ENCODE results near the gene DAB1. TPM values are rescaled to one million over a fixed set of nuclear protein-coding genes. Genes with fewer than 3 reads are reported as not detected.

Gene DAB1
- total and polyA plus RNA-seq, 10 of the 15 experiments (the other 5 are each of a cell fraction or from before 2014, with no cell fraction given): 0.02 to 0.10 (median 0.03) TPM; not detected in 5

DNA sequence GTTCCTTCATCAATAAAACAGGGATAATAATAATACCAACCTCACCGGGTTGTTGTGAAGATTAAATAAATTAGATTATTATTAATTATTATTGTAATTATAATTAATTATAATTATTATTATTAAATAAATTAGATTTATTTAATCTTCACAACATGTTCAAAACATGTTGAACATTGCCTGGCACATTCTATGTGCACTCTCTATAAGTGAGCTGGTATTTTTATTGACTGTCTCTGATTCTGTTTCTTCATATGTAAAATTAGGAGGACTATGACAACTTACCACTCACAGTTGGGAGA, 457.2 kb downstream of the DAB1 start:
- Histone ChIP-seq H4K20me1 (ENCODE audit: control insufficient read depth, insufficient read depth) (no peaks in the 10 kb centered on the region), H2AFZ (ENCODE audit: control insufficient read depth, low read depth, low read length) (no peak overlapping the region), H3K4me3 (no peak overlapping the region), H3K4me1 (ENCODE audit: control insufficient read depth, insufficient read depth, low read length) (no peaks in the 10 kb centered on the region), H3K27ac (ENCODE audit: control insufficient read depth, insufficient read depth) (no peak overlapping the region), H3K4me2 (ENCODE audit: control insufficient read depth, insufficient read depth) (no peak overlapping the region), H3K36me3 (ENCODE audit: control insufficient read depth in 2 of 2, insufficient read depth in 2 of 2, low read length in 1 of 2) (no peaks in the 10 kb centered on the region), H3K9ac (ENCODE audit: control insufficient read depth, insufficient read depth, low read length) (no peak overlapping the region), H3K27me3 (replicated peaks in 1 of 2; ENCODE audit: control insufficient read depth in 2 of 2, insufficient read depth in 2 of 2, low read length in 1 of 2) (no peaks in the 10 kb centered on the region), H3K79me2 (ENCODE audit: control insufficient read depth, insufficient read depth, low read length) (no peaks in the 10 kb centered on the region), H3K9me3 (replicated peaks; ENCODE audit: control insufficient read depth, insufficient read depth, low read length) (no peaks in the 10 kb centered on the region)
- POLR2A ChIA-PET: no interaction called here
- no peak for TF ChIP-seq NRF1 (conservative IDR thresholded peaks at IDR 0.05; ENCODE audit: low read depth, low read length)
- no peak for TF ChIP-seq EGR1 (IDR thresholded peaks at IDR 0.05; ENCODE audit: borderline replicate concordance in 1 of 2, low read depth in 2 of 2, low read length in 2 of 2)
- no peak for TF ChIP-seq MXI1 (IDR thresholded peaks at IDR 0.05; ENCODE audit: low read depth, low read length)
- TF ChIP-seq CREB1 (IDR thresholded peaks at IDR 0.05; ENCODE audit: low read depth): no peak
- TF ChIP-seq, protein P1, sequence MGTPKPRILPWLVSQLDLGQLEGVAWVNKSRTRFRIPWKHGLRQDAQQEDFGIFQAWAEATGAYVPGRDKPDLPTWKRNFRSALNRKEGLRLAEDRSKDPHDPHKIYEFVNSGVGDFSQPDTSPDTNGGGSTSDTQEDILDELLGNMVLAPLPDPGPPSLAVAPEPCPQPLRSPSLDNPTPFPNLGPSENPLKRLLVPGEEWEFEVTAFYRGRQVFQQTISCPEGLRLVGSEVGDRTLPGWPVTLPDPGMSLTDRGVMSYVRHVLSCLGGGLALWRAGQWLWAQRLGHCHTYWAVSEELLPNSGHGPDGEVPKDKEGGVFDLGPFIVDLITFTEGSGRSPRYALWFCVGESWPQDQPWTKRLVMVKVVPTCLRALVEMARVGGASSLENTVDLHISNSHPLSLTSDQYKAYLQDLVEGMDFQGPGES (IDR thresholded peaks at IDR 0.05): no peak
- no peak for TF ChIP-seq RELA (IDR thresholded peaks at IDR 0.05; ENCODE audit: borderline replicate concordance, partially characterized antibody)
- TF ChIP-seq KLF5 (IDR thresholded peaks at IDR 0.05; ENCODE audit: partially characterized antibody): no peak
- TF ChIP-seq, protein P2, sequence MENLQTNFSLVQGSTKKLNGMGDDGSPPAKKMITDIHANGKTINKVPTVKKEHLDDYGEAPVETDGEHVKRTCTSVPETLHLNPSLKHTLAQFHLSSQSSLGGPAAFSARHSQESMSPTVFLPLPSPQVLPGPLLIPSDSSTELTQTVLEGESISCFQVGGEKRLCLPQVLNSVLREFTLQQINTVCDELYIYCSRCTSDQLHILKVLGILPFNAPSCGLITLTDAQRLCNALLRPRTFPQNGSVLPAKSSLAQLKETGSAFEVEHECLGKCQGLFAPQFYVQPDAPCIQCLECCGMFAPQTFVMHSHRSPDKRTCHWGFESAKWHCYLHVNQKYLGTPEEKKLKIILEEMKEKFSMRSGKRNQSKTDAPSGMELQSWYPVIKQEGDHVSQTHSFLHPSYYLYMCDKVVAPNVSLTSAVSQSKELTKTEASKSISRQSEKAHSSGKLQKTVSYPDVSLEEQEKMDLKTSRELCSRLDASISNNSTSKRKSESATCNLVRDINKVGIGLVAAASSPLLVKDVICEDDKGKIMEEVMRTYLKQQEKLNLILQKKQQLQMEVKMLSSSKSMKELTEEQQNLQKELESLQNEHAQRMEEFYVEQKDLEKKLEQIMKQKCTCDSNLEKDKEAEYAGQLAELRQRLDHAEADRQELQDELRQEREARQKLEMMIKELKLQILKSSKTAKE (IDR thresholded peaks at IDR 0.05; ENCODE audit: low read depth, poor library complexity, severe bottlenecking): no peak
- TF ChIP-seq, protein P3, sequence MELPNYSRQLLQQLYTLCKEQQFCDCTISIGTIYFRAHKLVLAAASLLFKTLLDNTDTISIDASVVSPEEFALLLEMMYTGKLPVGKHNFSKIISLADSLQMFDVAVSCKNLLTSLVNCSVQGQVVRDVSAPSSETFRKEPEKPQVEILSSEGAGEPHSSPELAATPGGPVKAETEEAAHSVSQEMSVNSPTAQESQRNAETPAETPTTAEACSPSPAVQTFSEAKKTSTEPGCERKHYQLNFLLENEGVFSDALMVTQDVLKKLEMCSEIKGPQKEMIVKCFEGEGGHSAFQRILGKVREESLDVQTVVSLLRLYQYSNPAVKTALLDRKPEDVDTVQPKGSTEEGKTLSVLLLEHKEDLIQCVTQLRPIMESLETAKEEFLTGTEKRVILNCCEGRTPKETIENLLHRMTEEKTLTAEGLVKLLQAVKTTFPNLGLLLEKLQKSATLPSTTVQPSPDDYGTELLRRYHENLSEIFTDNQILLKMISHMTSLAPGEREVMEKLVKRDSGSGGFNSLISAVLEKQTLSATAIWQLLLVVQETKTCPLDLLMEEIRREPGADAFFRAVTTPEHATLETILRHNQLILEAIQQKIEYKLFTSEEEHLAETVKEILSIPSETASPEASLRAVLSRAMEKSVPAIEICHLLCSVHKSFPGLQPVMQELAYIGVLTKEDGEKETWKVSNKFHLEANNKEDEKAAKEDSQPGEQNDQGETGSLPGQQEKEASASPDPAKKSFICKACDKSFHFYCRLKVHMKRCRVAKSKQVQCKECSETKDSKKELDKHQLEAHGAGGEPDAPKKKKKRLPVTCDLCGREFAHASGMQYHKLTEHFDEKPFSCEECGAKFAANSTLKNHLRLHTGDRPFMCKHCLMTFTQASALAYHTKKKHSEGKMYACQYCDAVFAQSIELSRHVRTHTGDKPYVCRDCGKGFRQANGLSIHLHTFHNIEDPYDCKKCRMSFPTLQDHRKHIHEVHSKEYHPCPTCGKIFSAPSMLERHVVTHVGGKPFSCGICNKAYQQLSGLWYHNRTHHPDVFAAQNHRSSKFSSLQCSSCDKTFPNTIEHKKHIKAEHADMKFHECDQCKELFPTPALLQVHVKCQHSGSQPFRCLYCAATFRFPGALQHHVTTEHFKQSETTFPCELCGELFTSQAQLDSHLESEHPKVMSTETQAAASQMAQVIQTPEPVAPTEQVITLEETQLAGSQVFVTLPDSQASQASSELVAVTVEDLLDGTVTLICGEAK (IDR thresholded peaks at IDR 0.05; ENCODE audit: borderline replicate concordance): no peak
- TF ChIP-seq SREBF1 (IDR thresholded peaks at IDR 0.05; ENCODE audit: low read length): no peak
- TF ChIP-seq HDAC2 (IDR thresholded peaks at IDR 0.05): no peak
- TF ChIP-seq, protein P4, sequence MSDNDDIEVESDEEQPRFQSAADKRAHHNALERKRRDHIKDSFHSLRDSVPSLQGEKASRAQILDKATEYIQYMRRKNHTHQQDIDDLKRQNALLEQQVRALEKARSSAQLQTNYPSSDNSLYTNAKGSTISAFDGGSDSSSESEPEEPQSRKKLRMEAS (IDR thresholded peaks at IDR 0.05; ENCODE audit: low read depth, low read length): no peak
- no peak for TF ChIP-seq POLR2AphosphoS2 (IDR thresholded peaks at IDR 0.05; ENCODE audit: low read depth, low read length)
- TF ChIP-seq, protein P5, sequence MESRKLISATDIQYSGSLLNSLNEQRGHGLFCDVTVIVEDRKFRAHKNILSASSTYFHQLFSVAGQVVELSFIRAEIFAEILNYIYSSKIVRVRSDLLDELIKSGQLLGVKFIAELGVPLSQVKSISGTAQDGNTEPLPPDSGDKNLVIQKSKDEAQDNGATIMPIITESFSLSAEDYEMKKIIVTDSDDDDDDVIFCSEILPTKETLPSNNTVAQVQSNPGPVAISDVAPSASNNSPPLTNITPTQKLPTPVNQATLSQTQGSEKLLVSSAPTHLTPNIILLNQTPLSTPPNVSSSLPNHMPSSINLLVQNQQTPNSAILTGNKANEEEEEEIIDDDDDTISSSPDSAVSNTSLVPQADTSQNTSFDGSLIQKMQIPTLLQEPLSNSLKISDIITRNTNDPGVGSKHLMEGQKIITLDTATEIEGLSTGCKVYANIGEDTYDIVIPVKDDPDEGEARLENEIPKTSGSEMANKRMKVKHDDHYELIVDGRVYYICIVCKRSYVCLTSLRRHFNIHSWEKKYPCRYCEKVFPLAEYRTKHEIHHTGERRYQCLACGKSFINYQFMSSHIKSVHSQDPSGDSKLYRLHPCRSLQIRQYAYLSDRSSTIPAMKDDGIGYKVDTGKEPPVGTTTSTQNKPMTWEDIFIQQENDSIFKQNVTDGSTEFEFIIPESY (IDR thresholded peaks at IDR 0.05): no peak
- no peak for TF ChIP-seq YY1 (IDR thresholded peaks at IDR 0.05; ENCODE audit: low read depth, low read length)
- no peak for TF ChIP-seq MEF2B (IDR thresholded peaks at IDR 0.05; ENCODE audit: partially characterized antibody, poor library complexity, severe bottlenecking)
- intact Hi-C loops (cut with micrococcal nuclease; ENCODE audit: unreplicated experiment) (no loop called here), in situ Hi-C loops (cut with MboI) (no loop called here)
- DNase-seq (ENCODE audit: low read depth, low spot score): no peak
- CTCF ChIA-PET: interaction anchor here (4.6 kb wide), 1 partner anchor 133 kb away, joined by 35 read pairs; no protein-coding TSS in a partner anchor
- 61% methylated on average over 1 of the region's 1 CpG for WGBS (ENCODE audit: insufficient coverage, insufficient replicate concordance, low lambda C conversion rate, missing lambda C conversion rate)
- no peak for FAIRE-seq
- BruUV-seq (replicated peaks): no TSS peak
- RAD21 ChIA-PET (ENCODE audit: unreplicated experiment): no interaction called here
- no peak for ATAC-seq
- SMC1A ChIA-PET (ENCODE audit: uncharacterized antibody, unreplicated experiment): no interaction called here
